ENCODE measurements around the gene SEPTIN12. TPM values are rescaled to one million over a fixed set of nuclear protein-coding genes. Genes with fewer than 3 reads are reported as not detected.

Gene SEPTIN12
- total and polyA plus RNA-seq, 2 of the 8 experiments (the other 6 are each of a cell fraction or from before 2014, with no cell fraction given), result 0.24 TPM; not detected in 1

- Histone ChIP-seq H3K79me1 (ENCODE audit: low read depth, low read length) (no peaks in the 10 kb centered on the region), H2BK15ac (ENCODE audit: low read length) (no peak overlapping the region), H2BK120ac (replicated peaks; ENCODE audit: low read depth, low read length) (no peak overlapping the region), H3K4me1 (replicated peaks in 1 of 4; ENCODE audit: control insufficient read depth in 3 of 4, insufficient read depth in 4 of 4, low read length in 3 of 4) (peaks cover 4 to 9% (median 6%) of the 10 kb centered on the region in 4 experiments), H3K23me2 (ENCODE audit: low read depth, low read length) (no peaks in the 10 kb centered on the region), H3K27me3 (replicated peaks in 1 of 4; ENCODE audit: control insufficient read depth in 3 of 4, extremely low read depth in 1 of 4, insufficient read depth in 3 of 4, low read length in 3 of 4) (no peaks in the 10 kb centered on the region), H2BK20ac (ENCODE audit: low read length) (no peak overlapping the region), H2BK5ac (ENCODE audit: low read depth, low read length) (no peak overlapping the region), H2AK5ac (ENCODE audit: low read depth, low read length) (no peak overlapping the region), H4K5ac (ENCODE audit: insufficient read length, low read depth, low read length) (no peak overlapping the region), H4K20me1 (replicated peaks in 1 of 2; ENCODE audit: control insufficient read depth in 1 of 2, insufficient read depth in 2 of 2, low read length in 2 of 2) (no peaks in the 10 kb centered on the region), H4K91ac (replicated peaks; ENCODE audit: insufficient read length, low read length) (peak overlapping the region; percentile 34), H3K14ac (ENCODE audit: insufficient read length) (no peak overlapping the region), H3K36me3 (ENCODE audit: control insufficient read depth in 2 of 4, insufficient read depth in 4 of 4, low read length in 3 of 4) (no peaks in the 10 kb centered on the region), H3K9ac (replicated peaks in 1 of 4; ENCODE audit: extremely low read depth in 1 of 4, low read depth in 3 of 4, low read length in 3 of 4) (no peak overlapping the region), H3K23ac (ENCODE audit: insufficient read length) (no peak overlapping the region), H3K79me2 (ENCODE audit: control insufficient read depth in 1 of 2, insufficient read depth in 2 of 2, low read length in 2 of 2) (no peaks in the 10 kb centered on the region), H2AFZ (ENCODE audit: low read length) (no peak overlapping the region), H3K4ac (replicated peaks; ENCODE audit: insufficient read length, low read depth, low read length) (no peak overlapping the region), H2BK12ac (ENCODE audit: low read depth, low read length) (no peak overlapping the region), H3K56ac (replicated peaks; ENCODE audit: insufficient read length, low read depth, low read length) (no peak overlapping the region), H3K27ac (ENCODE audit: low read depth, low read length) (no peak overlapping the region), H3K18ac (ENCODE audit: extremely low read depth, low read length) (no peak overlapping the region), H3K4me2 (ENCODE audit: insufficient read depth in 1 of 2, low read depth in 2 of 2, low read length in 2 of 2) (no peak overlapping the region), H4K8ac (ENCODE audit: extremely low read depth, insufficient read depth, low read length) (peak overlapping the region; percentile 97), H3K9me3 (ENCODE audit: insufficient read depth in 2 of 2, low read depth in 1 of 2, low read length in 1 of 2) (no peaks in the 10 kb centered on the region), H3K4me3 (ENCODE audit: extremely low read depth in 1 of 4, insufficient read depth in 2 of 4, low read depth in 3 of 4, low read length in 4 of 4) (no peak overlapping the region)
- DNase-seq (ENCODE audit: low read depth in 1 of 2, low spot score in 2 of 2) (no peak), FAIRE-seq (no peak)
- POLR2A ChIA-PET (ENCODE audit: partially characterized antibody), result interaction anchor here (0.9 to 3.1 kb wide), 4 partner anchors 9 to 57 kb away, joined by 3 to 12 read pairs (median 4); partner anchors contain the start of genes ANKS3, DNAAF8 and NUDT16L1
- CTCF ChIA-PET (ENCODE audit: partially characterized antibody), result interaction anchor here (1.2 kb wide), 1 partner anchor 84 kb away, joined by 3 read pairs; no protein-coding TSS in a partner anchor
- 84% methylated on average over 3 of the region's 3 CpGs; no CpG with 5 or more reads in 1 of the 2 experiments for WGBS, 2 experiments (ENCODE audit: extremely low coverage in 1 of 2, insufficient coverage in 1 of 2, insufficient read length in 1 of 2, insufficient replicate concordance in 2 of 2, low coverage in 1 of 2, low lambda C conversion rate in 2 of 2, missing lambda C conversion rate in 1 of 2)
- TF ChIP-seq NANOG (IDR thresholded peaks at IDR 0.05; ENCODE audit: insufficient read depth, low read depth, low read length, poor library complexity, severe bottlenecking) (no peak), RBBP5 (IDR thresholded peaks at IDR 0.05; ENCODE audit: borderline replicate concordance, low read depth, low read length) (no peak), MAFK (IDR thresholded peaks at IDR 0.05; ENCODE audit: low read depth, low read length) (no peak), SUZ12 (IDR thresholded peaks at IDR 0.05; ENCODE audit: low read length) (no peak), ZNF274 (IDR thresholded peaks at IDR 0.05; ENCODE audit: borderline replicate concordance, extremely low read depth, low read length) (no peak), YY1 (IDR thresholded peaks at IDR 0.05; ENCODE audit: low read depth, low read length) (no peak), USF2 (IDR thresholded peaks at IDR 0.05; ENCODE audit: low read length) (peak; percentile 91), KDM4A (IDR thresholded peaks at IDR 0.05; ENCODE audit: low read depth, low read length, severe bottlenecking) (no peak), SIRT6 (IDR thresholded peaks at IDR 0.05; ENCODE audit: low read length) (no peak), CHD2 (IDR thresholded peaks at IDR 0.05; ENCODE audit: low read length) (no peak), CEBPB (IDR thresholded peaks at IDR 0.05; ENCODE audit: low read depth, low read length) (no peak), JUN (IDR thresholded peaks at IDR 0.05; ENCODE audit: low read depth, low read length) (no peak), POU5F1 (IDR thresholded peaks at IDR 0.05; ENCODE audit: low read depth, low read length) (no peak), SAP30 (IDR thresholded peaks at IDR 0.05; ENCODE audit: insufficient read depth, insufficient replicate concordance, low read length) (no peak), BACH1 (IDR thresholded peaks at IDR 0.05; ENCODE audit: low read length) (no peak)
Observed at GRCh38 chr16:4745274-4745569, 42.9 kb downstream of the SEPTIN12 start.

Data from H1 (cell line).